A549 (cell line): ENCODE data around the gene SLC30A1.

ENCODE experiments used
- ELK1 ChIP-seq: fragments of 150-350 bp; IDR thresholded peaks from 2 replicates; pipeline ENCODE4 v1.6.1; 2014; ENCODE audit warnings: low read depth, mild to moderate bottlenecking, low read length
- ESRRA ChIP-seq: fragments of 150-350 bp; IDR thresholded peaks from 2 replicates; pipeline ENCODE4 v1.6.1; 2014; ENCODE audit warnings: mild to moderate bottlenecking, low read length, borderline replicate concordance
- POLR2A ChIP-seq: IDR thresholded peaks from 2 replicates; pipeline ENCODE4 v1.6.1; 2012; ENCODE audit warnings: mild to moderate bottlenecking, low read length
- POLR2AphosphoS2 ChIP-seq: conservative IDR thresholded peaks from 2 replicates; pipeline ENCODE4 v1.6.1; 2012; ENCODE audit warnings: low read length, improper control_type of control experiment, inconsistent platforms
- TF ChIP-seq, protein P1 (sequence below): fragments of >200 bp; sonication (Bioruptor Twin); formaldehyde crosslinking; IDR thresholded peaks from 3 replicates; pipeline ENCODE4 v1.5.1; 2016

GRCh38 chr1:211522804-211523203, 56.2 kb downstream of the SLC30A1 start:
- TF ChIP-seq POLR2AphosphoS2 = no peak
- TF ChIP-seq, protein P1, sequence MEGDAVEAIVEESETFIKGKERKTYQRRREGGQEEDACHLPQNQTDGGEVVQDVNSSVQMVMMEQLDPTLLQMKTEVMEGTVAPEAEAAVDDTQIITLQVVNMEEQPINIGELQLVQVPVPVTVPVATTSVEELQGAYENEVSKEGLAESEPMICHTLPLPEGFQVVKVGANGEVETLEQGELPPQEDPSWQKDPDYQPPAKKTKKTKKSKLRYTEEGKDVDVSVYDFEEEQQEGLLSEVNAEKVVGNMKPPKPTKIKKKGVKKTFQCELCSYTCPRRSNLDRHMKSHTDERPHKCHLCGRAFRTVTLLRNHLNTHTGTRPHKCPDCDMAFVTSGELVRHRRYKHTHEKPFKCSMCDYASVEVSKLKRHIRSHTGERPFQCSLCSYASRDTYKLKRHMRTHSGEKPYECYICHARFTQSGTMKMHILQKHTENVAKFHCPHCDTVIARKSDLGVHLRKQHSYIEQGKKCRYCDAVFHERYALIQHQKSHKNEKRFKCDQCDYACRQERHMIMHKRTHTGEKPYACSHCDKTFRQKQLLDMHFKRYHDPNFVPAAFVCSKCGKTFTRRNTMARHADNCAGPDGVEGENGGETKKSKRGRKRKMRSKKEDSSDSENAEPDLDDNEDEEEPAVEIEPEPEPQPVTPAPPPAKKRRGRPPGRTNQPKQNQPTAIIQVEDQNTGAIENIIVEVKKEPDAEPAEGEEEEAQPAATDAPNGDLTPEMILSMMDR = no peak
- TF ChIP-seq ELK1 = no peak
- TF ChIP-seq ESRRA = no peak
- TF ChIP-seq POLR2A = no peak
